Mucosa of rectum (tissue), 2 donors: Measurements from ENCODE around the gene FXR2.
"Not testable (repeated sequence)": the region's sequence is repeated elsewhere in the genome, so short reads cannot be mapped to it uniquely, and the experiment has no call there.

Experiments
- H3K27ac ChIP-seq, 2 donors: one replicate each; pipeline ENCODE4 v1.7.0; 2013; ENCODE audit warnings: inconsistent platforms in 2 of 2, low read depth in 2 of 2, low read length in 2 of 2
- H3K27me3 ChIP-seq, 2 donors: one replicate each; pipeline ENCODE4 v1.7.0; 2013; ENCODE audit warnings: low read length in 2 of 2; ENCODE audit not compliant: control insufficient read depth in 2 of 2, insufficient read depth in 2 of 2
- H3K36me3 ChIP-seq, 2 donors: one replicate each; pipeline ENCODE4 v1.7.0; 2013; ENCODE audit warnings: low read length in 2 of 2; ENCODE audit not compliant: control insufficient read depth in 2 of 2, insufficient read depth in 2 of 2
- H3K4me1 ChIP-seq, 2 donors: one replicate each; pipeline ENCODE4 v1.7.0; 2013; ENCODE audit warnings: low read length in 2 of 2, mild to moderate bottlenecking in 1 of 2; ENCODE audit not compliant: control insufficient read depth in 2 of 2, insufficient read depth in 2 of 2
- H3K4me3 ChIP-seq, 2 donors: one replicate each; pipeline ENCODE4 v1.7.0; 2013; ENCODE audit warnings: low read length in 2 of 2
- H3K9ac ChIP-seq, 2 donors: one replicate each; pipeline ENCODE4 v1.7.0; 2013; ENCODE audit warnings: low read length in 2 of 2, low read depth in 1 of 2, mild to moderate bottlenecking in 1 of 2
- H3K9me3 ChIP-seq, 2 donors: one replicate each; pipeline ENCODE4 v1.7.0; 2013; ENCODE audit warnings: low read length in 2 of 2; ENCODE audit not compliant: control insufficient read depth in 2 of 2
- donor health status: healthy.
- donor health status: Normal muscosa, but diverticular disease.

Gene FXR2

GRCh38 chr17:7647018-7647417, 32.3 kb upstream of the FXR2 start:
- Histone ChIP-seq H3K9me3 (no peaks in the 10 kb centered on the region), H3K9ac (no peak overlapping the region), H3K36me3 (no peaks in the 10 kb centered on the region), H3K4me3 (no peak overlapping the region), H3K27ac (no peak overlapping the region), H3K4me1 (peaks cover 6 to 13% of the 10 kb centered on the region in 2 donors), H3K27me3 (peaks cover 11 to 24% of the 10 kb centered on the region in 2 donors)

GRCh38 chr17:7646457-7646856, 31.8 kb upstream of the FXR2 start:
- H3K9ac ChIP-seq, result no peak overlapping the region
- no peaks in the 10 kb centered on the region for H3K9me3 ChIP-seq

GRCh38 chr17:7644775-7645174, 30.1 kb upstream of the FXR2 start:
- no peak overlapping the region for H3K27ac ChIP-seq
- H3K4me1 ChIP-seq, result no peaks in the 10 kb centered on the region
- no peak overlapping the region for H3K9ac ChIP-seq
- H3K36me3 ChIP-seq, result no peaks in the 10 kb centered on the region
- no peak overlapping the region for H3K4me3 ChIP-seq
- H3K9me3 ChIP-seq, result no peaks in the 10 kb centered on the region
- H3K27me3 ChIP-seq, result peaks cover 3 to 6% of the 10 kb centered on the region in 2 donors

More at GRCh38 chr17:7646457-7646856, 31.8 kb upstream of the FXR2 start:
- Histone ChIP-seq H3K4me3 (no peak overlapping the region), H3K27ac (no peak overlapping the region), H3K27me3 (peaks cover 10 to 20% of the 10 kb centered on the region in 2 donors), H3K4me1 (peaks cover 6 to 12% of the 10 kb centered on the region in 2 donors), H3K36me3 (no peaks in the 10 kb centered on the region)

- H3K27ac ChIP-seq, H3K9ac ChIP-seq, H3K9me3 ChIP-seq, H3K36me3 ChIP-seq, H3K27me3 ChIP-seq, H3K4me3 ChIP-seq, H3K4me1 ChIP-seq: not testable (repeated sequence)
These were observed 26.9 kb upstream of the FXR2 start for GRCh38 chr17:7641635-7642034.

- no peak overlapping the region for H3K27ac ChIP-seq
- no peaks in the 10 kb centered on the region for H3K27me3 ChIP-seq
- H3K4me1 ChIP-seq, result no peaks in the 10 kb centered on the region
- no peaks in the 10 kb centered on the region for H3K36me3 ChIP-seq
- no peak overlapping the region for H3K9ac ChIP-seq
- H3K9me3 ChIP-seq, result no peaks in the 10 kb centered on the region
- H3K4me3 ChIP-seq, result no peak overlapping the region
These were observed 26.1 kb upstream of the FXR2 start for GRCh38 chr17:7640783-7641182.

- Histone ChIP-seq H3K9ac (no peak overlapping the region), H3K9me3 (no peaks in the 10 kb centered on the region), H3K4me1 (no peaks in the 10 kb centered on the region), H3K4me3 (no peak overlapping the region), H3K36me3 (no peaks in the 10 kb centered on the region), H3K27me3 (no peaks in the 10 kb centered on the region), H3K27ac (no peak overlapping the region)
These were observed 21.5 kb upstream of the FXR2 start for GRCh38 chr17:7636163-7636562.

GRCh38 chr17:7634384-7634783, 19.7 kb upstream of the FXR2 start:
- no peaks in the 10 kb centered on the region for H3K9me3 ChIP-seq
- no peaks in the 10 kb centered on the region for H3K4me1 ChIP-seq
- no peaks in the 10 kb centered on the region for H3K36me3 ChIP-seq
- H3K27ac ChIP-seq, result no peak overlapping the region
- no peak overlapping the region for H3K9ac ChIP-seq
- no peak overlapping the region for H3K4me3 ChIP-seq
- no peaks in the 10 kb centered on the region for H3K27me3 ChIP-seq

- Histone ChIP-seq H3K27ac (no peak overlapping the region), H3K4me3 (no peak overlapping the region), H3K4me1 (no peaks in the 10 kb centered on the region), H3K27me3 (no peaks in the 10 kb centered on the region), H3K36me3 (no peaks in the 10 kb centered on the region), H3K9me3 (no peaks in the 10 kb centered on the region), H3K9ac (no peak overlapping the region)
These were observed 18.4 kb upstream of the FXR2 start for GRCh38 chr17:7633093-7633492.

- no peak overlapping the region for H3K4me3 ChIP-seq
- H3K27me3 ChIP-seq, result no peaks in the 10 kb centered on the region
- H3K27ac ChIP-seq, result no peak overlapping the region
- H3K4me1 ChIP-seq, result peaks cover 0 to 2% of the 10 kb centered on the region in 2 donors
- H3K9ac ChIP-seq, result no peak overlapping the region
- no peaks in the 10 kb centered on the region for H3K9me3 ChIP-seq
- H3K36me3 ChIP-seq, result no peaks in the 10 kb centered on the region
These were observed 17.8 kb upstream of the FXR2 start for GRCh38 chr17:7632492-7632894.

GRCh38 chr17:7631398-7632380, 17.0 kb upstream of the FXR2 start:
- Histone ChIP-seq H3K36me3 (no peaks in the 10 kb centered on the region), H3K9ac (no peak overlapping the region), H3K27me3 (no peaks in the 10 kb centered on the region), H3K4me3 (no peak overlapping the region), H3K9me3 (no peaks in the 10 kb centered on the region), H3K4me1 (peaks cover 3 to 5% of the 10 kb centered on the region in 2 donors), H3K27ac (no peak overlapping the region)
